Hepatocyte (in vitro differentiated cells): Measurements from ENCODE around the gene KLC4. TPM values are rescaled to one million over a fixed set of nuclear protein-coding genes. Genes with fewer than 3 reads are reported as not detected.
A peak's percentile ranks its signal among the peaks of the same experiment; 100 is the strongest.

Experiments
- DNase-seq: peaks from one replicate; pipeline ENCODE4 v3.0.0-alpha.2; 2016; ENCODE audit warnings: low spot score
- H2AFZ ChIP-seq: fragments of 200-600 bp; sonication (generic); 2 replicates; pipeline ENCODE4 v1.6.0; 2016; ENCODE audit warnings: antibody characterized with exemption, mild to moderate bottlenecking
- H3K27ac ChIP-seq: fragments of 200-600 bp; sonication (generic); 2 replicates; pipeline ENCODE4 v1.5.1; 2016; ENCODE audit warnings: mild to moderate bottlenecking
- H3K27me3 ChIP-seq: fragments of 200-600 bp; sonication (generic); 2 replicates; pipeline ENCODE4 v1.6.1; 2016
- H3K36me3 ChIP-seq: fragments of 200-600 bp; sonication (generic); replicated peaks from 2 replicates; pipeline ENCODE4 v1.5.1; 2016; ENCODE audit warnings: low read depth; ENCODE audit not compliant: insufficient read depth
- H3K4me1 ChIP-seq: fragments of 200-600 bp; sonication (generic); 2 replicates; pipeline ENCODE4 v1.5.1; 2016; ENCODE audit warnings: mild to moderate bottlenecking, moderate library complexity; ENCODE audit not compliant: insufficient read depth
- H3K4me2 ChIP-seq: fragments of 200-600 bp; sonication (generic); 2 replicates; pipeline ENCODE4 v1.6.0; 2016
- H3K4me3 ChIP-seq: fragments of 200-600 bp; sonication (generic); 2 replicates; pipeline ENCODE4 v1.5.1; 2016; ENCODE audit warnings: mild to moderate bottlenecking
- H3K79me2 ChIP-seq: fragments of 200-600 bp; sonication (generic); 2 replicates; pipeline ENCODE4 v1.6.0; 2017; ENCODE audit warnings: mild to moderate bottlenecking
- H3K9me2 ChIP-seq: fragments of 200-600 bp; sonication (generic); replicated peaks from 2 replicates; pipeline ENCODE4 v1.6.0; 2017; ENCODE audit warnings: mild to moderate bottlenecking; ENCODE audit not compliant: insufficient read depth
- H3K9me3 ChIP-seq: fragments of 200-600 bp; sonication (generic); 2 replicates; pipeline ENCODE4 v1.5.1; 2016; ENCODE audit warnings: low read depth, mild to moderate bottlenecking
- H4K20me1 ChIP-seq: fragments of 200-600 bp; sonication (generic); 2 replicates; pipeline ENCODE4 v1.6.0; 2016; ENCODE audit warnings: mild to moderate bottlenecking; ENCODE audit not compliant: insufficient read depth, poor library complexity, severe bottlenecking
- EZH2 ChIP-seq: fragments of 200-600 bp; sonication (generic); IDR thresholded peaks from 2 replicates; pipeline ENCODE4 v1.6.1; 2016; ENCODE audit warnings: antibody characterized with exemption, mild to moderate bottlenecking, borderline replicate concordance
- EZH2phosphoT487 ChIP-seq: fragments of 200-600 bp; sonication (generic); IDR thresholded peaks from one replicate; pipeline ENCODE4 v1.6.1; 2018; ENCODE audit warnings: antibody characterized with exemption, mild to moderate bottlenecking, low read depth, moderate library complexity; ENCODE audit not compliant: unreplicated experiment, severe bottlenecking
- WGBS: methylation state at CpG from one replicate; pipeline ENCODE4 v1.1.6; 2016; ENCODE audit warnings: low lambda C conversion rate; ENCODE audit errors: missing lambda C conversion rate; 5-methylcytosine and 5-hydroxymethylcytosine counted together
- polyA plus RNA-seq: library from polyadenylated mRNA; unstranded; fragments of >200 nt; fragmentation: Nextera tagmentation; extraction: Ambion mirVana; gene quantifications from 2 replicates; pipeline ENCODE4 v1.2.1, GENCODE V29; 2016
- total RNA-seq: library from RNA; depleted of rRNA; stranded (reverse); fragments of >200 nt; gene quantifications from 2 replicates; pipeline ENCODE4 v1.2.3, GENCODE V29; 2014
- TF ChIP-seq, protein P1 (sequence below): fragments of 200-600 bp; sonication (generic); IDR thresholded peaks from 2 replicates; pipeline ENCODE4 v1.5.1; 2016; ENCODE audit warnings: antibody characterized with exemption, mild to moderate bottlenecking; ENCODE audit not compliant: poor library complexity

Gene KLC4
- total and polyA plus RNA-seq, 2 experiments from 2014 or later, result 67.5 to 73.4 TPM

DNA sequence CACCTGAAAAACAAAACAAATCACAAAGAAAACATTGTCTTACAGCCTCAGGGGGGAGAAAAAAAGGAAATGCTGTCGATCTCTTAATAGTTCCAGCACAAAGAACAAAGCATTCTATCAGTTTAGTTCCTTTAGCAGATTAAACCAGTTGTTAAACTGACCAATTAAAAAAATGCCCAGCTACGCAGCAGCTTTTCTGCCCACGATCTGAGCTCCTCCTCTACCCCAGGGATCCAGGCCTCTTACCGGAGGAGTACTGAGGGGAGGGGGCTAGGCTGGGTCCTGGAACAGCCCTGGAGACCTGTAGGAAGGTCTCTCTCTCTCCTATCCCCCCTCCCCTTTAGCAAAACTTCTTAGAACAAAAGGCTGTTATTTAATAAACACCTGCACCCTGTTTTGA, 30.0 kb downstream of the KLC4 start:
- peak overlapping the region; percentile 68 for H3K4me2 ChIP-seq
- H3K27me3 ChIP-seq, result no peaks in the 10 kb centered on the region
- H3K4me1 ChIP-seq, result peaks cover 42% of the 10 kb centered on the region
- peaks cover 93% of the 10 kb centered on the region for H3K79me2 ChIP-seq
- no peaks in the 10 kb centered on the region for H3K36me3 ChIP-seq
- H3K4me3 ChIP-seq, result no peak overlapping the region
- peaks cover 14% of the 10 kb centered on the region for H4K20me1 ChIP-seq
- H3K9me2 ChIP-seq, result no peaks in the 10 kb centered on the region
- H3K27ac ChIP-seq, result peak overlapping the region; percentile 89
- TF ChIP-seq, protein P1, sequence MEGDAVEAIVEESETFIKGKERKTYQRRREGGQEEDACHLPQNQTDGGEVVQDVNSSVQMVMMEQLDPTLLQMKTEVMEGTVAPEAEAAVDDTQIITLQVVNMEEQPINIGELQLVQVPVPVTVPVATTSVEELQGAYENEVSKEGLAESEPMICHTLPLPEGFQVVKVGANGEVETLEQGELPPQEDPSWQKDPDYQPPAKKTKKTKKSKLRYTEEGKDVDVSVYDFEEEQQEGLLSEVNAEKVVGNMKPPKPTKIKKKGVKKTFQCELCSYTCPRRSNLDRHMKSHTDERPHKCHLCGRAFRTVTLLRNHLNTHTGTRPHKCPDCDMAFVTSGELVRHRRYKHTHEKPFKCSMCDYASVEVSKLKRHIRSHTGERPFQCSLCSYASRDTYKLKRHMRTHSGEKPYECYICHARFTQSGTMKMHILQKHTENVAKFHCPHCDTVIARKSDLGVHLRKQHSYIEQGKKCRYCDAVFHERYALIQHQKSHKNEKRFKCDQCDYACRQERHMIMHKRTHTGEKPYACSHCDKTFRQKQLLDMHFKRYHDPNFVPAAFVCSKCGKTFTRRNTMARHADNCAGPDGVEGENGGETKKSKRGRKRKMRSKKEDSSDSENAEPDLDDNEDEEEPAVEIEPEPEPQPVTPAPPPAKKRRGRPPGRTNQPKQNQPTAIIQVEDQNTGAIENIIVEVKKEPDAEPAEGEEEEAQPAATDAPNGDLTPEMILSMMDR, result no peak
- no peak for TF ChIP-seq EZH2
- no peak for TF ChIP-seq EZH2phosphoT487
- no peaks in the 10 kb centered on the region for H3K9me3 ChIP-seq
- H2AFZ ChIP-seq, result no peak overlapping the region
- no peak for DNase-seq
- 19% methylated on average over 4 of the region's 4 CpGs for WGBS

- Histone ChIP-seq H3K9me2 (no peaks in the 10 kb centered on the region), H3K79me2 (peaks cover 93% of the 10 kb centered on the region), H2AFZ (no peak overlapping the region), H3K27ac (peak overlapping the region; percentile 89), H3K4me3 (no peak overlapping the region), H3K9me3 (no peaks in the 10 kb centered on the region), H3K36me3 (no peaks in the 10 kb centered on the region), H3K27me3 (no peaks in the 10 kb centered on the region), H4K20me1 (peaks cover 14% of the 10 kb centered on the region), H3K4me2 (peak overlapping the region; percentile 68), H3K4me1 (peaks cover 42% of the 10 kb centered on the region)
- peak; percentile 37 for DNase-seq
- TF ChIP-seq EZH2 (no peak), EZH2phosphoT487 (no peak)
- TF ChIP-seq, protein P1, result no peak
- WGBS, result 32% methylated on average over 8 of the region's 8 CpGs
Measured at GRCh38 chr6:43089874-43090558, 30.6 kb downstream of the KLC4 start.

DNA sequence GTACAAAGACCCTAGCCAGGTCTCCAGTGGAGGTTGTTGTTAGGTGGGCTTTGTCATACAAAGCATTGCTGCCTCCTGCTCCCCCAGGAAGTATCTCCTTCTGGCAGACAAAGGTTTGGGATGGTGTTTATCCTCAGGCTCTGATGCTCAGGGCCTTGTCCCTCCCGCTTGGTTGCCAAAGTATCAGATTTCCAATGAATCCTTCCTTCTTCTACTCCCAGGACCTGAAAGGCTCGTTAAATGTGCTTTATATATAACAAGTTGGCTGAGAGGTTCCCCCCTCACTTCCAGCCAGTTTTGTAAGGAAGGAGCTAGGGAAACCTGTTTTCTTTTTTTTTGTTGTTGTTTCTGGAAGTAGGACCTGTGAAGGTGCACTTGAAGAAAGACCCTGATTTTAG, 31.1 kb downstream of the KLC4 start:
- Histone ChIP-seq H3K79me2 (peaks cover 93% of the 10 kb centered on the region), H3K9me3 (no peaks in the 10 kb centered on the region), H3K36me3 (no peaks in the 10 kb centered on the region), H3K27me3 (no peaks in the 10 kb centered on the region), H4K20me1 (peaks cover 14% of the 10 kb centered on the region), H3K4me2 (peak overlapping the region; percentile 68), H3K27ac (peak overlapping the region; percentile 89), H3K4me1 (peaks cover 43% of the 10 kb centered on the region), H2AFZ (no peak overlapping the region), H3K9me2 (no peaks in the 10 kb centered on the region), H3K4me3 (no peak overlapping the region)
- TF ChIP-seq, protein P1, result no peak
- TF ChIP-seq EZH2phosphoT487, result no peak
- no peak for TF ChIP-seq EZH2
- WGBS, result 10% methylated on average over 2 of the region's 2 CpGs
- DNase-seq, result peak; percentile 62

GRCh38 chr6:43091020-43091419, 31.6 kb downstream of the KLC4 start:
- Histone ChIP-seq H3K27ac (peak overlapping the region; percentile 89), H3K9me2 (no peaks in the 10 kb centered on the region), H3K79me2 (peaks cover 93% of the 10 kb centered on the region), H4K20me1 (peaks cover 14% of the 10 kb centered on the region), H3K27me3 (no peaks in the 10 kb centered on the region), H3K4me2 (peak overlapping the region; percentile 68), H3K9me3 (no peaks in the 10 kb centered on the region), H2AFZ (no peak overlapping the region), H3K4me1 (peaks cover 48% of the 10 kb centered on the region), H3K4me3 (no peak overlapping the region), H3K36me3 (no peaks in the 10 kb centered on the region)
- TF ChIP-seq, protein P1, result no peak
- no peak for TF ChIP-seq EZH2
- TF ChIP-seq EZH2phosphoT487, result no peak
- 63% methylated on average over 5 of the region's 5 CpGs for WGBS
- no peak for DNase-seq
